HepG2 (cell line): Measurements from ENCODE around the gene C1orf35. TPM values are rescaled to one million over a fixed set of nuclear protein-coding genes. Genes with fewer than 3 reads are reported as not detected.
A peak's percentile ranks its signal among the peaks of the same experiment; 100 is the strongest.

ENCODE experiments used
- IKZF4 ChIP-seq: sonication (generic); formaldehyde crosslinking; IDR thresholded peaks from 2 replicates; pipeline ENCODE4 v1.5.1; 2020; ENCODE audit warnings: borderline replicate concordance, mild to moderate bottlenecking, low read depth, missing genetic modification reagents; ENCODE audit errors: not compliant biosample characterization
- NFE2L1 ChIP-seq: sonication (generic); formaldehyde crosslinking; IDR thresholded peaks from 2 replicates; pipeline ENCODE4 v1.4.0; 2020; ENCODE audit warnings: missing genetic modification reagents, mild to moderate bottlenecking, borderline replicate concordance
- NFKBIZ ChIP-seq: IDR thresholded peaks from 2 replicates; pipeline ENCODE4 v1.6.1; 2018; ENCODE audit warnings: missing genetic modification reagents, missing compliant biosample characterization
- NR2F1 ChIP-seq, 2 experiments: fragments of 450-650 bp in 1 of 2; formaldehyde crosslinking in 1 of 2; IDR thresholded peaks; 2 replicates each; pipeline versions ENCODE4 v1.5.0 to v1.6.1; 2016 to 2020; ENCODE audit warnings: mild to moderate bottlenecking in 1 of 2, missing compliant biosample characterization in 1 of 2, missing genetic modification reagents in 1 of 2, moderate library complexity in 1 of 2
- NR2F2 ChIP-seq: IDR thresholded peaks from 2 replicates; pipeline ENCODE4 v1.6.1; 2012; ENCODE audit warnings: low read depth, inconsistent platforms, borderline replicate concordance
- POGZ ChIP-seq: sonication (generic); formaldehyde crosslinking; IDR thresholded peaks from 2 replicates; pipeline ENCODE4 v1.4.0; 2020; ENCODE audit warnings: mild to moderate bottlenecking, missing genetic modification reagents
- SRSF1 ChIP-seq: fragments of 200-400 bp; formaldehyde crosslinking; optimal IDR thresholded peaks from 2 replicates; pipeline ENCODE3; 2017; ENCODE audit warnings: mild to moderate bottlenecking, low read depth, low read length, moderate library complexity
- TFAP4 ChIP-seq: sonication (generic); IDR thresholded peaks from 2 replicates; pipeline ENCODE4 v1.6.1; 2016; ENCODE audit warnings: low read depth, borderline replicate concordance
- TMF1 ChIP-seq: sonication (generic); formaldehyde crosslinking; IDR thresholded peaks from 2 replicates; pipeline ENCODE4 v1.8.1; 2022; ENCODE audit warnings: low read depth, missing genetic modification reagents
- ZFP37 ChIP-seq: sonication (generic); formaldehyde crosslinking; IDR thresholded peaks from 2 replicates; pipeline ENCODE4 v1.4.0; 2020; ENCODE audit warnings: missing genetic modification reagents, borderline replicate concordance
- ZNF556 ChIP-seq: sonication (generic); formaldehyde crosslinking; IDR thresholded peaks from 2 replicates; pipeline ENCODE4 v1.4.0; 2020; ENCODE audit warnings: mild to moderate bottlenecking, missing genetic modification reagents, borderline replicate concordance
- ZNF614 ChIP-seq: IDR thresholded peaks from 2 replicates; pipeline ENCODE4 v1.6.1; 2018; ENCODE audit warnings: missing biosample characterization, missing genetic modification reagents, inconsistent platforms, borderline replicate concordance
- ZNF780A ChIP-seq: sonication (generic); formaldehyde crosslinking; IDR thresholded peaks from 2 replicates; pipeline ENCODE4 v1.8.0; 2022; ENCODE audit warnings: mild to moderate bottlenecking, missing genetic modification reagents, moderate library complexity
- ZNF788 ChIP-seq: sonication (generic); formaldehyde crosslinking; IDR thresholded peaks from 2 replicates; pipeline ENCODE4 v1.5.0; 2020; ENCODE audit warnings: mild to moderate bottlenecking, missing genetic modification reagents, borderline replicate concordance
- ZSCAN21 ChIP-seq: sonication (generic); formaldehyde crosslinking; IDR thresholded peaks from 2 replicates; pipeline ENCODE4 v1.8.0; 2022; ENCODE audit warnings: mild to moderate bottlenecking, missing genetic modification reagents, moderate library complexity, borderline replicate concordance
- polyA plus RNA-seq, 8 experiments: library from polyadenylated mRNA; depleted of rRNA in 3 of 8; stranded (reverse) in 7 of 8; unstranded in 1 of 8; fragments of >200 nt; fragmentation: Illumina TruSeq in 4 of 8; extraction: Trizol in 4 of 8; gene quantifications; 2 replicates each; pipeline versions ENCODE4 v1.2.1 to v1.2.3, GENCODE V29; 2011 to 2016; ENCODE audit warnings: low read depth in 4 of 8, missing spikeins in 1 of 8, mixed read lengths in 1 of 8; ENCODE audit not compliant: insufficient read depth in 1 of 8
- total RNA-seq, 5 experiments: library from RNA; depleted of rRNA; stranded (reverse); fragments of >200 nt; fragmentation: Illumina TruSeq; extraction: Trizol; gene quantifications; 2 replicates each; pipeline ENCODE4 v1.2.3, GENCODE V29; 2016; ENCODE audit warnings: low read depth in 1 of 5
- TF ChIP-seq, protein P1 (sequence below): IDR thresholded peaks from 2 replicates; pipeline ENCODE4 v1.6.1; 2012; ENCODE audit warnings: low read length, improper control_type of control experiment

C1orf35 gene
- total and polyA plus RNA-seq, 2 of the 13 experiments (the other 11 are each of a cell fraction or from before 2014, with no cell fraction given), result 8.1 to 19.3 TPM

GRCh38 chr1:228102791-228103620, at the start of gene C1orf35 (continued):
- TF ChIP-seq ZNF556 (CRISPR knock-in tag), result peak; percentile 57
- TF ChIP-seq IKZF4 (CRISPR knock-in tag), result no peak
- TF ChIP-seq TFAP4, result no peak
- TF ChIP-seq SRSF1, result peak; percentile 35
- no peak for TF ChIP-seq ZFP37 (CRISPR knock-in tag)
- peak; percentile 85 for TF ChIP-seq POGZ (CRISPR knock-in tag)
- 0 out of 2 replicates have a peak, but pooled peaks have one; percentile 78 for TF ChIP-seq ZNF780A (CRISPR knock-in tag)
- no peak for TF ChIP-seq NR2F2
- TF ChIP-seq ZNF614 (CRISPR knock-in tag), result peak; percentile 17; the same call in 1 of the 2 replicates
- no peak for TF ChIP-seq NFE2L1
- TF ChIP-seq TMF1 (CRISPR knock-in tag), result no peak
- TF ChIP-seq ZSCAN21 (CRISPR knock-in tag), result peak; percentile 93
- TF ChIP-seq, protein P1, sequence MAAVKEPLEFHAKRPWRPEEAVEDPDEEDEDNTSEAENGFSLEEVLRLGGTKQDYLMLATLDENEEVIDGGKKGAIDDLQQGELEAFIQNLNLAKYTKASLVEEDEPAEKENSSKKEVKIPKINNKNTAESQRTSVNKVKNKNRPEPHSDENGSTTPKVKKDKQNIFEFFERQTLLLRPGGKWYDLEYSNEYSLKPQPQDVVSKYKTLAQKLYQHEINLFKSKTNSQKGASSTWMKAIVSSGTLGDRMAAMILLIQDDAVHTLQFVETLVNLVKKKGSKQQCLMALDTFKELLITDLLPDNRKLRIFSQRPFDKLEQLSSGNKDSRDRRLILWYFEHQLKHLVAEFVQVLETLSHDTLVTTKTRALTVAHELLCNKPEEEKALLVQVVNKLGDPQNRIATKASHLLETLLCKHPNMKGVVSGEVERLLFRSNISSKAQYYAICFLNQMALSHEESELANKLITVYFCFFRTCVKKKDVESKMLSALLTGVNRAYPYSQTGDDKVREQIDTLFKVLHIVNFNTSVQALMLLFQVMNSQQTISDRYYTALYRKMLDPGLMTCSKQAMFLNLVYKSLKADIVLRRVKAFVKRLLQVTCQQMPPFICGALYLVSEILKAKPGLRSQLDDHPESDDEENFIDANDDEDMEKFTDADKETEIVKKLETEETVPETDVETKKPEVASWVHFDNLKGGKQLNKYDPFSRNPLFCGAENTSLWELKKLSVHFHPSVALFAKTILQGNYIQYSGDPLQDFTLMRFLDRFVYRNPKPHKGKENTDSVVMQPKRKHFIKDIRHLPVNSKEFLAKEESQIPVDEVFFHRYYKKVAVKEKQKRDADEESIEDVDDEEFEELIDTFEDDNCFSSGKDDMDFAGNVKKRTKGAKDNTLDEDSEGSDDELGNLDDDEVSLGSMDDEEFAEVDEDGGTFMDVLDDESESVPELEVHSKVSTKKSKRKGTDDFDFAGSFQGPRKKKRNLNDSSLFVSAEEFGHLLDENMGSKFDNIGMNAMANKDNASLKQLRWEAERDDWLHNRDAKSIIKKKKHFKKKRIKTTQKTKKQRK, result no peak
- 0 out of 2 replicates have a peak, but pooled peaks have one; percentile 66 for TF ChIP-seq NFKBIZ
- TF ChIP-seq ZNF788 (CRISPR knock-in tag), result peak; percentile 92; the same call in 1 of the 2 replicates
- no peak for TF ChIP-seq NR2F1 (CRISPR knock-in tag; IDR thresholded peaks at IDR 0.05)
